HepG2 (cell line): ENCODE data around the gene NOG. TPM values are rescaled to one million over a fixed set of nuclear protein-coding genes. Genes with fewer than 3 reads are reported as not detected.

Experiments
- SETDB1 ChIP-seq: sonication (generic); formaldehyde crosslinking; IDR thresholded peaks from 2 replicates; pipeline ENCODE4 v1.5.1; 2020; ENCODE audit warnings: missing genetic modification reagents, mild to moderate bottlenecking, borderline replicate concordance
- YEATS4 ChIP-seq: sonication (generic); formaldehyde crosslinking; IDR thresholded peaks from 2 replicates; pipeline ENCODE4 v1.4.0; 2020; ENCODE audit warnings: missing genetic modification reagents, borderline replicate concordance
- polyA plus RNA-seq, 8 experiments: library from polyadenylated mRNA; depleted of rRNA in 3 of 8; stranded (reverse) in 7 of 8; unstranded in 1 of 8; fragments of >200 nt; fragmentation: Illumina TruSeq in 4 of 8; extraction: Trizol in 4 of 8; gene quantifications; 2 replicates each; pipeline versions ENCODE4 v1.2.1 to v1.2.3, GENCODE V29; 2011 to 2016; ENCODE audit warnings: low read depth in 4 of 8, missing spikeins in 1 of 8, mixed read lengths in 1 of 8; ENCODE audit not compliant: insufficient read depth in 1 of 8
- total RNA-seq, 5 experiments: library from RNA; depleted of rRNA; stranded (reverse); fragments of >200 nt; fragmentation: Illumina TruSeq; extraction: Trizol; gene quantifications; 2 replicates each; pipeline ENCODE4 v1.2.3, GENCODE V29; 2016; ENCODE audit warnings: low read depth in 1 of 5
- TF ChIP-seq, protein P1 (sequence below): sonication (generic); formaldehyde crosslinking; IDR thresholded peaks from 2 replicates; pipeline ENCODE4; 2020; ENCODE audit warnings: missing genetic modification reagents, mild to moderate bottlenecking, borderline replicate concordance
- TF ChIP-seq, protein P2 (sequence below), 2 experiments: sonication (generic) in 1 of 2; formaldehyde crosslinking in 1 of 2; IDR thresholded peaks; 2 replicates each; pipeline versions ENCODE4 v1.6.1 to v1.9.0; 2014 to 2022; ENCODE audit warnings: antibody characterized with exemption in 1 of 2, borderline replicate concordance in 1 of 2, inconsistent platforms in 1 of 2, low read depth in 1 of 2, missing genetic modification reagents in 1 of 2

The NOG gene
- total and polyA plus RNA-seq, 2 of the 13 experiments (the other 11 are each of a cell fraction or from before 2014, with no cell fraction given) = not detected

DNA sequence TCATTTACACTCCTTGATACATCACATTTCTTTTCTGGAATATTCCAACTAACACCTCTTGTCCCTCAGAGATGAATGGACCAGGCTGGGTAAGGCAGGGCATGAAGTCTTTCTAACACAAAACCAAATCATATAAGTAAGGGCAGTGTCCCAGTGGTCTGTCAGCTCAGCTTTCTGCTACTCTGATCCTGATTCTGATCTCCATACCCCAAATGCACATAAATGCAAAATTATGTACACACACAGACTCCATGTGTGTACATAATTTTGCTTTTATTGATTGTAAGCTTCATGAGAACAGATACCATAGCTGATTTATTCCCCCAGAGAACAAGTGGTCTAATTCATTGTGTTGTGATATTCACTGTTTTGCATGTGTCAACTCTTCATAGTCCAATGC, 47.9 kb downstream of the NOG start (continued):
- TF ChIP-seq SETDB1 (CRISPR knock-in tag) (no peak), YEATS4 (CRISPR knock-in tag) (no peak)
- TF ChIP-seq, protein P1, sequence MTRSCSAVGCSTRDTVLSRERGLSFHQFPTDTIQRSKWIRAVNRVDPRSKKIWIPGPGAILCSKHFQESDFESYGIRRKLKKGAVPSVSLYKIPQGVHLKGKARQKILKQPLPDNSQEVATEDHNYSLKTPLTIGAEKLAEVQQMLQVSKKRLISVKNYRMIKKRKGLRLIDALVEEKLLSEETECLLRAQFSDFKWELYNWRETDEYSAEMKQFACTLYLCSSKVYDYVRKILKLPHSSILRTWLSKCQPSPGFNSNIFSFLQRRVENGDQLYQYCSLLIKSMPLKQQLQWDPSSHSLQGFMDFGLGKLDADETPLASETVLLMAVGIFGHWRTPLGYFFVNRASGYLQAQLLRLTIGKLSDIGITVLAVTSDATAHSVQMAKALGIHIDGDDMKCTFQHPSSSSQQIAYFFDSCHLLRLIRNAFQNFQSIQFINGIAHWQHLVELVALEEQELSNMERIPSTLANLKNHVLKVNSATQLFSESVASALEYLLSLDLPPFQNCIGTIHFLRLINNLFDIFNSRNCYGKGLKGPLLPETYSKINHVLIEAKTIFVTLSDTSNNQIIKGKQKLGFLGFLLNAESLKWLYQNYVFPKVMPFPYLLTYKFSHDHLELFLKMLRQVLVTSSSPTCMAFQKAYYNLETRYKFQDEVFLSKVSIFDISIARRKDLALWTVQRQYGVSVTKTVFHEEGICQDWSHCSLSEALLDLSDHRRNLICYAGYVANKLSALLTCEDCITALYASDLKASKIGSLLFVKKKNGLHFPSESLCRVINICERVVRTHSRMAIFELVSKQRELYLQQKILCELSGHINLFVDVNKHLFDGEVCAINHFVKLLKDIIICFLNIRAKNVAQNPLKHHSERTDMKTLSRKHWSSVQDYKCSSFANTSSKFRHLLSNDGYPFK (CRISPR knock-in tag) = no peak
- TF ChIP-seq, protein P2, sequence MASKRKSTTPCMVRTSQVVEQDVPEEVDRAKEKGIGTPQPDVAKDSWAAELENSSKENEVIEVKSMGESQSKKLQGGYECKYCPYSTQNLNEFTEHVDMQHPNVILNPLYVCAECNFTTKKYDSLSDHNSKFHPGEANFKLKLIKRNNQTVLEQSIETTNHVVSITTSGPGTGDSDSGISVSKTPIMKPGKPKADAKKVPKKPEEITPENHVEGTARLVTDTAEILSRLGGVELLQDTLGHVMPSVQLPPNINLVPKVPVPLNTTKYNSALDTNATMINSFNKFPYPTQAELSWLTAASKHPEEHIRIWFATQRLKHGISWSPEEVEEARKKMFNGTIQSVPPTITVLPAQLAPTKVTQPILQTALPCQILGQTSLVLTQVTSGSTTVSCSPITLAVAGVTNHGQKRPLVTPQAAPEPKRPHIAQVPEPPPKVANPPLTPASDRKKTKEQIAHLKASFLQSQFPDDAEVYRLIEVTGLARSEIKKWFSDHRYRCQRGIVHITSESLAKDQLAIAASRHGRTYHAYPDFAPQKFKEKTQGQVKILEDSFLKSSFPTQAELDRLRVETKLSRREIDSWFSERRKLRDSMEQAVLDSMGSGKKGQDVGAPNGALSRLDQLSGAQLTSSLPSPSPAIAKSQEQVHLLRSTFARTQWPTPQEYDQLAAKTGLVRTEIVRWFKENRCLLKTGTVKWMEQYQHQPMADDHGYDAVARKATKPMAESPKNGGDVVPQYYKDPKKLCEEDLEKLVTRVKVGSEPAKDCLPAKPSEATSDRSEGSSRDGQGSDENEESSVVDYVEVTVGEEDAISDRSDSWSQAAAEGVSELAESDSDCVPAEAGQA (IDR thresholded peaks at IDR 0.05; ENCODE audit: low read depth) = no peak
- TF ChIP-seq, protein P2 (CRISPR knock-in tag; IDR thresholded peaks at IDR 0.05; ENCODE audit: borderline replicate concordance) = no peak
